Fibroblast of villous mesenchyme (primary cell): ENCODE results near the gene YAP1. TPM values are rescaled to one million over a fixed set of nuclear protein-coding genes. Genes with fewer than 3 reads are reported as not detected.
A peak's percentile ranks its signal among the peaks of the same experiment; 100 is the strongest.
"Not testable (repeated sequence)": the region's sequence is repeated elsewhere in the genome, so short reads cannot be mapped to it uniquely, and the experiment has no call there.

Source experiments
- DNase-seq: peaks from one replicate; pipeline ENCODE4 v3.0.0-alpha.2; 2010; ENCODE audit warnings: low read depth
- H3K4me3 ChIP-seq: 2 replicates; pipeline ENCODE4 v1.5.1; 2011; ENCODE audit warnings: low read depth, mild to moderate bottlenecking, low read length
- total RNA-seq: library from RNA; depleted of rRNA; stranded (reverse); fragments of >200 nt; gene quantifications from 2 replicates; pipeline ENCODE4 v1.2.3, GENCODE V29; 2012
- TF ChIP-seq, protein P1 (sequence below): IDR thresholded peaks from 2 replicates; pipeline ENCODE4 v1.5.1; 2012; ENCODE audit warnings: low read depth, mild to moderate bottlenecking, low read length; ENCODE audit not compliant: insufficient read depth

Gene YAP1
- total RNA-seq, 1 donor, result 148 TPM

DNA sequence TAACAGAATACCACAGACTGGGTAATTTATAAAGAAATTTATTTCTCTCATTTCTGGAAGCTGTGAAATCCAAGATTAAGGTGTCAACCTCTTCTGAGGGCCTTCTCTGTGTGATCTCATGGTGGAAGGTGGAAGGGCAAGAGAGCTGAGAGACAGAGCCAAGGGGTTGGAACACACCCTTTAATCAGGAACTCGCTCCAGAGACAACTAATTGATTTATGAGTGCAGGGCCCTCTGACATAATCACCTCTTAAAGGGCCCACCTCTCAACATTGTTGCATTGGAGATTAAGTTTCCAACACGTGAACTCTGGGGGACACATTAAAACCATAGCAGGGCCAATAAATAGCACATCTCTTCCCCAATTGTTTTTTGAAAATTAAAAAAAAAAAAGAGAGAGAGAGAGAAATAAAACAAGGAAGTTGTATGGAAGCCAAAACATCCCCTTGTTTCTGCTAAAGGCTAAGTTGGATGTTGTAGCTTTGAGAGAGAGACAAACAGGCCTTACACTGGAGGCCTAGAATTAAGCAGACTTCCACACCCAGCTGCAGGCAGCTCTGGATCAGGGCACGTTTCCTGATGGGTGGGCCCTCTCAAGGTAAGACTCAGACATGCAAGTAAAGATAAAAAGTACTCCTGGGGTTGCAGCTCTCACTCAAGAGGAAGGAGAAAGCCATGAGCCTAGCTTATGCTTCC is 142.9 kb downstream of the YAP1 start:
- TF ChIP-seq, protein P1, sequence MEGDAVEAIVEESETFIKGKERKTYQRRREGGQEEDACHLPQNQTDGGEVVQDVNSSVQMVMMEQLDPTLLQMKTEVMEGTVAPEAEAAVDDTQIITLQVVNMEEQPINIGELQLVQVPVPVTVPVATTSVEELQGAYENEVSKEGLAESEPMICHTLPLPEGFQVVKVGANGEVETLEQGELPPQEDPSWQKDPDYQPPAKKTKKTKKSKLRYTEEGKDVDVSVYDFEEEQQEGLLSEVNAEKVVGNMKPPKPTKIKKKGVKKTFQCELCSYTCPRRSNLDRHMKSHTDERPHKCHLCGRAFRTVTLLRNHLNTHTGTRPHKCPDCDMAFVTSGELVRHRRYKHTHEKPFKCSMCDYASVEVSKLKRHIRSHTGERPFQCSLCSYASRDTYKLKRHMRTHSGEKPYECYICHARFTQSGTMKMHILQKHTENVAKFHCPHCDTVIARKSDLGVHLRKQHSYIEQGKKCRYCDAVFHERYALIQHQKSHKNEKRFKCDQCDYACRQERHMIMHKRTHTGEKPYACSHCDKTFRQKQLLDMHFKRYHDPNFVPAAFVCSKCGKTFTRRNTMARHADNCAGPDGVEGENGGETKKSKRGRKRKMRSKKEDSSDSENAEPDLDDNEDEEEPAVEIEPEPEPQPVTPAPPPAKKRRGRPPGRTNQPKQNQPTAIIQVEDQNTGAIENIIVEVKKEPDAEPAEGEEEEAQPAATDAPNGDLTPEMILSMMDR, result no peak
- DNase-seq, result no peak
- no peak overlapping the region for H3K4me3 ChIP-seq

DNA sequence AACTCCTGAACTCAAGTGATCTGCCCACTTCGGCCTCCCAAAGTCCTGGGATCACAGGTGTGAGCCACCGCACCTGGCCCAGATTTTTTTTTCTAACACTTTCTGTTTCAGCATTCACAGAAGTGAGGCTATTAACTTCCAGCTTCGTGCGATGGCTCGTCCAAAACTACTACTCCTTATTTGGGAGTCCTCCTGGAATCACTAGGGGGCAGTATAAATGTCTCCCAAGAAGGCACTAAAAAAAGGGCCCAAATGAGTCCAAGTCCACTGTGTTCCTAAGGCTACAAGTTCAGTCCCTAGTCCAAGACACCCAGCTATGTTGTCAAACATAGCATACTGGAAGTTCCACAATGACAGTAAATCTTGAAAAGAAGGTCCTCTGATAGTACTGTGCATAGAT is 143.8 kb downstream of the YAP1 start:
- DNase-seq, result no peak
- H3K4me3 ChIP-seq, result no peak overlapping the region
- TF ChIP-seq, protein P1, result peak; percentile 37

DNA sequence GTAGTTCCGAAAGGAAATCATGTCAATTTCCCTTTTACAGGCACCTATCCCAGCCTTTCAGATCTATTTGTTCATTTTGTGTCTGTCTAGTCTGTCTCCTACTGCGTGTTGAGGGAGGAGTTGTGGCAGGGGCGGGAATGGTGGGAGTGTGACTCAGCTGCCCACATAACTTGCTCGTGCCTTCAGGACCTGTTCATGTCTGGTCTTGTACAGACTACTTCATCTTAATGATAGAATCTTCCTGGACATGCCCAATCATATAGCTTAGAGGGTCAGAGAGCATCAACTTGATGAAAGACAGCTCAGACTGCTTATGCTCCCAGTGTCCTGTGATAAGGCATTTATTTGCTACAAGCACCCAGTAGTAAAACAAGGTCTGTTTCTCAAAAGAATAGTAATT is 146.0 kb downstream of the YAP1 start:
- no peak overlapping the region for H3K4me3 ChIP-seq
- peak; percentile 68 for DNase-seq
- TF ChIP-seq, protein P1, result no peak

DNA sequence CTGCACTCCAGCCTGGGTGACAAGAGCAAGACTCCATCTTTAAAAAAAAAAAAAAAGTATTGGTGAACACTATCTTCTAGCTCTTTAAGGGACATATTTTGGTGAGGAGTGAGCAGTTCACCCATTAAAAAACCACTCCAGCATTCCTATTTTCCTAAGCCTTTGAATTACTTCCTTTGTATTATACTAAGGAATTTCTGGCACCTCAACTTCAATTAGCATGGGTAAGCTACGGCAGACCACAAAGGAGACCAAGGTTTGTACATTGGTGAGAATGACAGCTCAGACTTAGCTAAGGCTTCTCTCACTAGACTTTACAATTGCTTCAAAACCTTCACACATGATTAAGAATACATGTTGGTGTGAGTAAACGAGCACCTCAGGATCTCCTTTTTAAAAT is 150.0 kb downstream of the YAP1 start:
- TF ChIP-seq, protein P1, result no peak
- DNase-seq, result no peak
- no peak overlapping the region for H3K4me3 ChIP-seq

DNA sequence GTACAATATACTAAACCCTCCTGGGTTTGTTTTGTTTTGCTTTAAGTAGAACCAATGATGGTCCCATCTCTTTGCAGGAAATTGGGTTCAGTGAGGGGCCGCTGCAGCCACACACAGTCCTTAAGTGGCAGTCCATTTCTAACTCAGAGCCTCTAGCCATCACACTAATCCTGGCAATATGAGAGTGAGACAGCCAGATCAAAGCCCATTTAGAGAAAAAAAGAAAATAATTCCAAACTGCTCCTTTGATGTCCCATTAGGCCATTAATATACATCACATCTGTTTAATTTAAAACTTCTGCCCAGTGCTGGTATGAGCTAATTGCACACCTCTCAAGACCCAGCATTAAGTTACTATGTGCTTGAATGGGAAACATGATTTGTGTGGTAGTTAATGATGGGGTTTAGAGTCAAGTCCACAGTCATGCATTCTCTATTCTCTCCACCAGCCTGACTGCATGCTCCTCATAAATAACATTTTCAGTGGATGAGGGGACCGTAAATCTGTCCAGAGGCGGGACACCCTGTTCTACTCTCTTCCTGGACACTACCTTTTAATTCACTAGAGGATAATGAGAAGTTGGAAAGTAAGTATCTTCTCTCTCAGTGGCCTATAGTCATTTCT is 153.2 kb downstream of the YAP1 start:
- TF ChIP-seq, protein P1, result no peak
- no peak overlapping the region for H3K4me3 ChIP-seq
- no peak for DNase-seq

DNA sequence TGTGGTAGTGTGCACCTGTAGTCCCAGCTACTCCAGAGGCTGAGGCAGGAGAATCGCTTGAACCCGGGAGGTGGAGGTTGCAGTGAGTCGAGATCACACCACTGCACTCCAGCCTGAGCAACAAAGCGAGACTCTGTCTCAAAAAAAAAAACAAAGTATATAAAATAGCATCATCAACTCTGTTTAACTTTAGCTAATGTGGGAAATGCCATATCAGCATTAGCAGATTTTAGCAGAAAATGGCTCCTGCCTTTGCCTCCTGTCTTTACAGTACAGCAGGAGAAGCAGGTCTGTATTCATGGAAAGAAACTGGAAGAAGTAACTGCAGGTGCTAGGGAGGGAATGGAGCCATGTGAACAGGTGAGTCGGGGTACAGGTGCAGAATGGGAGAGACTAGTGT is 154.5 kb downstream of the YAP1 start:
- not testable (repeated sequence) for H3K4me3 ChIP-seq, DNase-seq

DNA sequence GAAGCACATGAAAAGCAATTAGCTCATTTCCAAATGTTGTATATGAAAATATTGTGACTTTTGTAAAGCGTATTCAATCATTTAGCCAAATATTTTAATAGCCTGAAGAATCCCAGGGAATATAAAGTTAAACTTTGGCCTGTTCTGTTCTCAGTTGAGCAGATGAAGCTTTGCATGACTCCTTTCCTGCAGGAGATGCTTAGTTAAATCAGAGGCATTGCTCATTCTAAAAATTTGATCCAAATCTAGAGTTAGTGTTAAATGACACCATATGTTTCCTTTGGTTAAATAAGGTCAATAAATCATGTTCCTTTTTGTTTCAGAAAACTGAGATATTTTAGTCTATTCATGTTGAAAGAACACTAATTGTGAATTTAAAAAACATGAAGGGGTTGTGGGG is 155.9 kb downstream of the YAP1 start:
- no peak overlapping the region for H3K4me3 ChIP-seq
- no peak for DNase-seq
- TF ChIP-seq, protein P1, result no peak
